Measurements from ENCODE around the gene FAM222A. TPM values are rescaled to one million over a fixed set of nuclear protein-coding genes. Genes with fewer than 3 reads are reported as not detected.

The FAM222A gene
- total RNA-seq, 1 experiment from 2014 or later: 3.1 TPM

GRCh38 chr12:109781668-109782325 is 68.2 kb downstream of the FAM222A start:
- no peak for DNase-seq
- Histone ChIP-seq H3K4me3 (no peak overlapping the region), H3K79me2 (ENCODE audit: low read depth) (no peaks in the 10 kb centered on the region), H3K27ac (no peak overlapping the region), H3K4me1 (replicated peaks; ENCODE audit: insufficient read depth) (0 out of 2 replicates have a peak, but pooled peaks cover 5% of the 10 kb centered on the region), H3K9me2 (ENCODE audit: insufficient read depth) (no peaks in the 10 kb centered on the region), H2AFZ (no peak overlapping the region), H3K4me2 (no peak overlapping the region), H4K20me1 (ENCODE audit: insufficient read depth) (no peaks in the 10 kb centered on the region), H3K36me3 (ENCODE audit: low read depth) (no peaks in the 10 kb centered on the region), H3F3A (ENCODE audit: insufficient read depth, low read depth) (no peaks in the 10 kb centered on the region; the same call in 1 of the 2 replicates), H3K27me3 (ENCODE audit: insufficient read depth, low read depth) (no peaks in the 10 kb centered on the region), H3K9me3 (ENCODE audit: insufficient read depth, low read depth) (no peaks in the 10 kb centered on the region)
- intact Hi-C loops (cut with micrococcal nuclease; ENCODE audit: unreplicated experiment): no loop called here
- ChIA-PET POLR2A (ENCODE audit: unreplicated experiment) (no interaction called here), CTCF (no interaction called here)
- BruUV-seq (replicated peaks): no TSS peak
- TF ChIP-seq EZH2 (IDR thresholded peaks at IDR 0.05; ENCODE audit: low read depth) (no peak), CTCF (conservative IDR thresholded peaks at IDR 0.05) (no peak)

GRCh38 chr12:109782326-109782703 is 68.7 kb downstream of the FAM222A start:
- TF ChIP-seq CTCF (conservative IDR thresholded peaks at IDR 0.05): no peak
- TF ChIP-seq EZH2 (IDR thresholded peaks at IDR 0.05; ENCODE audit: low read depth): no peak
- CTCF ChIA-PET: no interaction called here
- POLR2A ChIA-PET (ENCODE audit: unreplicated experiment): no interaction called here

GRCh38 chr12:109783135-109783964 is 69.7 kb downstream of the FAM222A start:
- no peak for DNase-seq
- intact Hi-C loops (cut with micrococcal nuclease; ENCODE audit: unreplicated experiment): no loop called here
- Histone ChIP-seq H3K79me2 (ENCODE audit: low read depth) (no peaks in the 10 kb centered on the region), H3K4me3 (no peak overlapping the region), H3K27me3 (ENCODE audit: insufficient read depth, low read depth) (no peaks in the 10 kb centered on the region), H3F3A (ENCODE audit: insufficient read depth, low read depth) (no peaks in the 10 kb centered on the region; the same call in 1 of the 2 replicates), H3K4me2 (peak overlapping the region; percentile 22; the same call in 1 of the 2 replicates), H3K9me2 (ENCODE audit: insufficient read depth) (no peaks in the 10 kb centered on the region), H2AFZ (no peak overlapping the region), H3K27ac (no peak overlapping the region), H3K4me1 (replicated peaks; ENCODE audit: insufficient read depth) (0 out of 2 replicates have a peak, but pooled peaks cover 5% of the 10 kb centered on the region), H4K20me1 (ENCODE audit: insufficient read depth) (no peaks in the 10 kb centered on the region), H3K36me3 (ENCODE audit: low read depth) (no peaks in the 10 kb centered on the region), H3K9me3 (ENCODE audit: insufficient read depth, low read depth) (no peaks in the 10 kb centered on the region)
- TF ChIP-seq EZH2 (IDR thresholded peaks at IDR 0.05; ENCODE audit: low read depth) (no peak), CTCF (conservative IDR thresholded peaks at IDR 0.05) (no peak)
- CTCF ChIA-PET: no interaction called here
- BruUV-seq (replicated peaks): no TSS peak
- POLR2A ChIA-PET (ENCODE audit: unreplicated experiment): no interaction called here

More at GRCh38 chr12:109782326-109782703, 68.7 kb downstream of the FAM222A start:
- no peak overlapping the region for H2AFZ ChIP-seq
- H3K79me2 ChIP-seq (ENCODE audit: low read depth): no peaks in the 10 kb centered on the region
- H3K4me1 ChIP-seq (replicated peaks; ENCODE audit: insufficient read depth): 0 out of 2 replicates have a peak, but pooled peaks cover 5% of the 10 kb centered on the region
- H3K4me3 ChIP-seq: no peak overlapping the region
- intact Hi-C loops (cut with micrococcal nuclease; ENCODE audit: unreplicated experiment): no loop called here
- no peak for DNase-seq
- no peaks in the 10 kb centered on the region for H3K36me3 ChIP-seq (ENCODE audit: low read depth)
- no peaks in the 10 kb centered on the region; the same call in 1 of the 2 replicates for H3F3A ChIP-seq (ENCODE audit: insufficient read depth, low read depth)
- no peaks in the 10 kb centered on the region for H3K27me3 ChIP-seq (ENCODE audit: insufficient read depth, low read depth)
- no peaks in the 10 kb centered on the region for H3K9me2 ChIP-seq (ENCODE audit: insufficient read depth)
- no peaks in the 10 kb centered on the region for H4K20me1 ChIP-seq (ENCODE audit: insufficient read depth)
- BruUV-seq (replicated peaks): no TSS peak
- no peak overlapping the region for H3K27ac ChIP-seq
- no peaks in the 10 kb centered on the region for H3K9me3 ChIP-seq (ENCODE audit: insufficient read depth, low read depth)
- H3K4me2 ChIP-seq: no peak overlapping the region

Measured in PC-9 (cell line).